ENCODE measurements around the gene ATP1B1. TPM values are rescaled to one million over a fixed set of nuclear protein-coding genes. Genes with fewer than 3 reads are reported as not detected.
A peak's percentile ranks its signal among the peaks of the same experiment; 100 is the strongest.

Gene ATP1B1
- 40.7 to 41.9 TPM (median 41.8 TPM) in 3 replicates for total RNA-seq (2021)
- Bru-seq, nascent RNA, result percentile 86 among the genes with signal in this experiment
- long read RNA-seq, experiment 1, transcript ATP1B1-201 (6 exons, 1,883 nt), result major isoform, 16 of 24 reads
- long read RNA-seq, experiment 1, partial matches to known transcripts, result 1 of 24 reads
- long read RNA-seq, experiment 1, other reads (novel, unspliced or antisense), result 7 of 24 reads
- long read RNA-seq, experiment 2, partial matches to known transcripts, result 19 of 40 reads
- long read RNA-seq, experiment 2, other reads (novel, unspliced or antisense), result 21 of 40 reads
- long read RNA-seq, experiment 3, partial matches to known transcripts, result 2 of 16 reads
- long read RNA-seq, experiment 3, other reads (novel, unspliced or antisense), result 12 of 16 reads

DNA sequence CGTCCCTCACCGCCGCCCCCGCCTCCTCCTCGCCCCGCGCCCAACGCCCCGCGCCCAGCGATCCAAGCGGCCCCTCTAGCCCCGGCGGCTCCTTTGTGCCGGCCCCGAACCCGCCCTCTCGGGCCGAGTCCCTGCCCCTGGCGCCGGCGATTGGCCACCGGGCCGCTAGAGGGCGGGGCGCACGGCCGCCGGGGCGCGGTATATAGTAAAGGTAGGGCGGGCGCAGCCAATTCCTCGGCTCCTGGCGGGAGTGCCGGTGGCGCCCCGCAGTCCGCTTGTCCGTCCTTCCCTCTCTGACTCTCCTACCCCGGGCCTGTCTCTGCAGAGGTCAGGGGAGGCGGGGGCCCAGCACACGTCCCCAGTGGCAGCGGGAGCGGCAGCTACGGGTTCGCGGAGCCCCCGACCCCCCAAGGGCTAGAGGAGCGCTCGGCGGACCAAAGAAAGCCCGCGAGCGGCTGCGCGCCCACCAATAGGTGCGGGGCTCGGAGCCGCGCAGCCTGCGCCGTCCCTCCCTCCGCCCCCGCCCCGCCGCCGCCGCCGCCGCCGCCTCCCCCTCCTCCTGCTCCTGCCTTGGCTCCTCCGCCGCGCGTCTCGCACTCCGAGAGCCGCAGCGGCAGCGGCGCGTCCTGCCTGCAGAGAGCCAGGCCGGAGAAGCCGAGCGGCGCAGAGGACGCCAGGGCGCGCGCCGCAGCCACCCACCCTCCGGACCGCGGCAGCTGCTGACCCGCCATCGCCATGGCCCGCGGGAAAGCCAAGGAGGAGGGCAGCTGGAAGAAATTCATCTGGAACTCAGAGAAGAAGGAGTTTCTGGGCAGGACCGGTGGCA lies at the start of gene ATP1B1:
Gene ATP1B1, plus strand, starts transcription at position 596 of the 826 bp plus-strand sequence. Its CDS starts 140 bp downstream, at position 736.
- H3K4me1 Mint-ChIP-seq, result peaks cover 44% of the 10 kb centered on the region
- no peaks in the 10 kb centered on the region for H3K36me3 Mint-ChIP-seq
- peak within 1 kb of the TSS; percentile 89 for H3K4me3 Mint-ChIP-seq
- DNase-seq (ENCODE audit: low spot score) (peak; percentile 93), ATAC-seq (peak; percentile 87)
- H3K9me3 Mint-ChIP-seq, result no peaks in the 10 kb centered on the region
- H3K27ac Mint-ChIP-seq, result peak within 1 kb of the TSS; percentile 82
- ChIA-PET CTCF (interaction anchor here (0.8 to 2.1 kb wide), 3 partner anchors 10 to 503 kb away, joined by 3 to 10 read pairs (median 5); no protein-coding TSS in a partner anchor), POLR2A (interaction anchor here (0.6 to 1.6 kb wide), 4 partner anchors 242 to 503 kb away, joined by 3 read pairs; no protein-coding TSS in a partner anchor)
- no peaks in the 10 kb centered on the region; the same call in none of the 2 replicates for H3K27me3 Mint-ChIP-seq (ENCODE audit: low read depth)
- peak; percentile 12; the same call in 1 of the 2 replicates for TF ChIP-seq ESRRA (CRISPR knock-in tag; IDR thresholded peaks at IDR 0.05; ENCODE audit: borderline replicate concordance)
- TF ChIP-seq ZNF317 (CRISPR knock-in tag; IDR thresholded peaks at IDR 0.05; ENCODE audit: borderline replicate concordance, low read depth), result no peak
- no peak for TF ChIP-seq FOXK1 (CRISPR knock-in tag; IDR thresholded peaks at IDR 0.05)
- TF ChIP-seq, protein P1, sequence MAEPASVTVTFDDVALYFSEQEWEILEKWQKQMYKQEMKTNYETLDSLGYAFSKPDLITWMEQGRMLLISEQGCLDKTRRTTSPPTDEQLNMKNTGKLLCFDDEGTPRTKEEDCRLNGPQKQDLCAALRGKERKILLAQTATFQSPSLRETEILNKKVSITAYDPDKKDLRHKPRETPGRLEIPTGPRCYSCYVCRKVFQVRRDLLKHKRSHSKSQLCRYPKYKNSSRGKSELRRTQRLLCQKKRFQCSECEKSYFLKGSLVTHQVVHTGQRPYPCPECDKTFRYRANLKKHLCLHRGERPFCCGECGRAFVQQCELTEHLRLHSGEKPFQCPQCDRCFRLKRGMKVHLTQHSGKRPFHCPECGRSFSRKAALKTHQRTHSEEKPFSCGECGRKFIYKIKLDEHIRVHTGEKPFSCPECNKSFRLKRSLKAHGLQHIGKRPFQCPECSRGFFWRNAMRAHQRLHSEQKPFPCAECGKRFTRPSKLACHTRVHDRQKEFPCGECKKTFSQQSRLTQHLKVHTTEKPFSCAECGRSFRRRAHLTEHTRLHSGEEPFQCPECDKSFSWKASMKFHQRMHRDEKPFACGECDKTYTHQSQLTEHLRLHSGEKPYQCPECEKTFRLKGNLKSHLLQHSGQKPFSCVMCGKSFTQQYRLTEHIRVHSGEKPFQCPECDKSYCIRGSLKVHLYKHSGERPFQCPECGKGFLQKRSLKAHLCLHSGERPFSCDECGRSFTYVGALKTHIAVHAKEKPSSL (CRISPR knock-in tag; conservative IDR thresholded peaks at IDR 0.05), result no peak
- no peak for TF ChIP-seq RELA (CRISPR knock-in tag; IDR thresholded peaks at IDR 0.05; ENCODE audit: borderline replicate concordance)
- TF ChIP-seq, protein P2, sequence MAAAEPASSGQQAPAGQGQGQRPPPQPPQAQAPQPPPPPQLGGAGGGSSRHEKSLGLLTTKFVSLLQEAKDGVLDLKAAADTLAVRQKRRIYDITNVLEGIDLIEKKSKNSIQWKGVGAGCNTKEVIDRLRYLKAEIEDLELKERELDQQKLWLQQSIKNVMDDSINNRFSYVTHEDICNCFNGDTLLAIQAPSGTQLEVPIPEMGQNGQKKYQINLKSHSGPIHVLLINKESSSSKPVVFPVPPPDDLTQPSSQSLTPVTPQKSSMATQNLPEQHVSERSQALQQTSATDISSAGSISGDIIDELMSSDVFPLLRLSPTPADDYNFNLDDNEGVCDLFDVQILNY (CRISPR knock-in tag; IDR thresholded peaks at IDR 0.05), result no peak; the same call in 1 of the 2 replicates
- peak; percentile 62; the same call in 1 of the 2 replicates for TF ChIP-seq KAT7 (CRISPR knock-in tag; IDR thresholded peaks at IDR 0.05; ENCODE audit: borderline replicate concordance)
- TF ChIP-seq, protein P3, sequence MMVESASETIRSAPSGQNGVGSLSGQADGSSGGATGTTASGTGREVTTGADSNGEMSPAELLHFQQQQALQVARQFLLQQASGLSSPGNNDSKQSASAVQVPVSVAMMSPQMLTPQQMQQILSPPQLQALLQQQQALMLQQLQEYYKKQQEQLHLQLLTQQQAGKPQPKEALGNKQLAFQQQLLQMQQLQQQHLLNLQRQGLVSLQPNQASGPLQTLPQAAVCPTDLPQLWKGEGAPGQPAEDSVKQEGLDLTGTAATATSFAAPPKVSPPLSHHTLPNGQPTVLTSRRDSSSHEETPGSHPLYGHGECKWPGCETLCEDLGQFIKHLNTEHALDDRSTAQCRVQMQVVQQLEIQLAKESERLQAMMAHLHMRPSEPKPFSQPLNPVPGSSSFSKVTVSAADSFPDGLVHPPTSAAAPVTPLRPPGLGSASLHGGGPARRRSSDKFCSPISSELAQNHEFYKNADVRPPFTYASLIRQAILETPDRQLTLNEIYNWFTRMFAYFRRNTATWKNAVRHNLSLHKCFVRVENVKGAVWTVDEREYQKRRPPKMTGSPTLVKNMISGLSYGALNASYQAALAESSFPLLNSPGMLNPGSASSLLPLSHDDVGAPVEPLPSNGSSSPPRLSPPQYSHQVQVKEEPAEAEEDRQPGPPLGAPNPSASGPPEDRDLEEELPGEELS (CRISPR knock-in tag; IDR thresholded peaks at IDR 0.05), result no peak; the same call in 1 of the 2 replicates
- TF ChIP-seq JAZF1 (CRISPR knock-in tag; IDR thresholded peaks at IDR 0.05), result no peak
- peak; percentile 34; the same call in 1 of the 2 replicates for TF ChIP-seq NR3C1 (CRISPR knock-in tag; conservative IDR thresholded peaks at IDR 0.05; ENCODE audit: low read depth)
- no peak for TF ChIP-seq NFATC4 (CRISPR knock-in tag; IDR thresholded peaks at IDR 0.05)
- peak; percentile 50 for TF ChIP-seq NFYB (CRISPR knock-in tag; conservative IDR thresholded peaks at IDR 0.05; ENCODE audit: low read depth)
- TF ChIP-seq, protein P4, sequence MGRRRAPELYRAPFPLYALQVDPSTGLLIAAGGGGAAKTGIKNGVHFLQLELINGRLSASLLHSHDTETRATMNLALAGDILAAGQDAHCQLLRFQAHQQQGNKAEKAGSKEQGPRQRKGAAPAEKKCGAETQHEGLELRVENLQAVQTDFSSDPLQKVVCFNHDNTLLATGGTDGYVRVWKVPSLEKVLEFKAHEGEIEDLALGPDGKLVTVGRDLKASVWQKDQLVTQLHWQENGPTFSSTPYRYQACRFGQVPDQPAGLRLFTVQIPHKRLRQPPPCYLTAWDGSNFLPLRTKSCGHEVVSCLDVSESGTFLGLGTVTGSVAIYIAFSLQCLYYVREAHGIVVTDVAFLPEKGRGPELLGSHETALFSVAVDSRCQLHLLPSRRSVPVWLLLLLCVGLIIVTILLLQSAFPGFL (CRISPR knock-in tag; IDR thresholded peaks at IDR 0.05; ENCODE audit: borderline replicate concordance), result no peak
- no peak for TF ChIP-seq GRHL2 (CRISPR knock-in tag; IDR thresholded peaks at IDR 0.05; ENCODE audit: insufficient replicate concordance, severe bottlenecking)
- TF ChIP-seq GTF2I (CRISPR knock-in tag; conservative IDR thresholded peaks at IDR 0.05), result no peak
- TF ChIP-seq, protein P5, sequence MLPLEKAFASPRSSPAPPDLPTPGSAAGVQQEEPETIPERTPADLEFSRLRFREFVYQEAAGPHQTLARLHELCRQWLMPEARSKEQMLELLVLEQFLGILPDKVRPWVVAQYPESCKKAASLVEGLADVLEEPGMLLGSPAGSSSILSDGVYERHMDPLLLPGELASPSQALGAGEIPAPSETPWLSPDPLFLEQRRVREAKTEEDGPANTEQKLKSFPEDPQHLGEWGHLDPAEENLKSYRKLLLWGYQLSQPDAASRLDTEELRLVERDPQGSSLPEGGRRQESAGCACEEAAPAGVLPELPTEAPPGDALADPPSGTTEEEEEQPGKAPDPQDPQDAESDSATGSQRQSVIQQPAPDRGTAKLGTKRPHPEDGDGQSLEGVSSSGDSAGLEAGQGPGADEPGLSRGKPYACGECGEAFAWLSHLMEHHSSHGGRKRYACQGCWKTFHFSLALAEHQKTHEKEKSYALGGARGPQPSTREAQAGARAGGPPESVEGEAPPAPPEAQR (CRISPR knock-in tag; IDR thresholded peaks at IDR 0.05), result no peak
- TF ChIP-seq, protein P6, sequence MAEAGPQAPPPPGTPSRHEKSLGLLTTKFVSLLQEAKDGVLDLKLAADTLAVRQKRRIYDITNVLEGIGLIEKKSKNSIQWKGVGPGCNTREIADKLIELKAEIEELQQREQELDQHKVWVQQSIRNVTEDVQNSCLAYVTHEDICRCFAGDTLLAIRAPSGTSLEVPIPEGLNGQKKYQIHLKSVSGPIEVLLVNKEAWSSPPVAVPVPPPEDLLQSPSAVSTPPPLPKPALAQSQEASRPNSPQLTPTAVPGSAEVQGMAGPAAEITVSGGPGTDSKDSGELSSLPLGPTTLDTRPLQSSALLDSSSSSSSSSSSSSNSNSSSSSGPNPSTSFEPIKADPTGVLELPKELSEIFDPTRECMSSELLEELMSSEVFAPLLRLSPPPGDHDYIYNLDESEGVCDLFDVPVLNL (CRISPR knock-in tag; IDR thresholded peaks at IDR 0.05; ENCODE audit: borderline replicate concordance, low read depth), result no peak
- TF ChIP-seq, protein P7, sequence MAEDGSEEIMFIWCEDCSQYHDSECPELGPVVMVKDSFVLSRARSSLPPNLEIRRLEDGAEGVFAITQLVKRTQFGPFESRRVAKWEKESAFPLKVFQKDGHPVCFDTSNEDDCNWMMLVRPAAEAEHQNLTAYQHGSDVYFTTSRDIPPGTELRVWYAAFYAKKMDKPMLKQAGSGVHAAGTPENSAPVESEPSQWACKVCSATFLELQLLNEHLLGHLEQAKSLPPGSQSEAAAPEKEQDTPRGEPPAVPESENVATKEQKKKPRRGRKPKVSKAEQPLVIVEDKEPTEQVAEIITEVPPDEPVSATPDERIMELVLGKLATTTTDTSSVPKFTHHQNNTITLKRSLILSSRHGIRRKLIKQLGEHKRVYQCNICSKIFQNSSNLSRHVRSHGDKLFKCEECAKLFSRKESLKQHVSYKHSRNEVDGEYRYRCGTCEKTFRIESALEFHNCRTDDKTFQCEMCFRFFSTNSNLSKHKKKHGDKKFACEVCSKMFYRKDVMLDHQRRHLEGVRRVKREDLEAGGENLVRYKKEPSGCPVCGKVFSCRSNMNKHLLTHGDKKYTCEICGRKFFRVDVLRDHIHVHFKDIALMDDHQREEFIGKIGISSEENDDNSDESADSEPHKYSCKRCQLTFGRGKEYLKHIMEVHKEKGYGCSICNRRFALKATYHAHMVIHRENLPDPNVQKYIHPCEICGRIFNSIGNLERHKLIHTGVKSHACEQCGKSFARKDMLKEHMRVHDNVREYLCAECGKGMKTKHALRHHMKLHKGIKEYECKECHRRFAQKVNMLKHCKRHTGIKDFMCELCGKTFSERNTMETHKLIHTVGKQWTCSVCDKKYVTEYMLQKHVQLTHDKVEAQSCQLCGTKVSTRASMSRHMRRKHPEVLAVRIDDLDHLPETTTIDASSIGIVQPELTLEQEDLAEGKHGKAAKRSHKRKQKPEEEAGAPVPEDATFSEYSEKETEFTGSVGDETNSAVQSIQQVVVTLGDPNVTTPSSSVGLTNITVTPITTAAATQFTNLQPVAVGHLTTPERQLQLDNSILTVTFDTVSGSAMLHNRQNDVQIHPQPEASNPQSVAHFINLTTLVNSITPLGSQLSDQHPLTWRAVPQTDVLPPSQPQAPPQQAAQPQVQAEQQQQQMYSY (CRISPR knock-in tag; IDR thresholded peaks at IDR 0.05), result no peak

All from WTC11 (cell line).